8988T (cell line): ENCODE results near the gene GNRHR.
"Not testable (repeated sequence)": the region's sequence is repeated elsewhere in the genome, so short reads cannot be mapped to it uniquely, and the experiment has no call there.

Source experiments
- DNase-seq: peaks from one replicate; pipeline ENCODE4 v3.0.0; 2011

GNRHR gene

DNA sequence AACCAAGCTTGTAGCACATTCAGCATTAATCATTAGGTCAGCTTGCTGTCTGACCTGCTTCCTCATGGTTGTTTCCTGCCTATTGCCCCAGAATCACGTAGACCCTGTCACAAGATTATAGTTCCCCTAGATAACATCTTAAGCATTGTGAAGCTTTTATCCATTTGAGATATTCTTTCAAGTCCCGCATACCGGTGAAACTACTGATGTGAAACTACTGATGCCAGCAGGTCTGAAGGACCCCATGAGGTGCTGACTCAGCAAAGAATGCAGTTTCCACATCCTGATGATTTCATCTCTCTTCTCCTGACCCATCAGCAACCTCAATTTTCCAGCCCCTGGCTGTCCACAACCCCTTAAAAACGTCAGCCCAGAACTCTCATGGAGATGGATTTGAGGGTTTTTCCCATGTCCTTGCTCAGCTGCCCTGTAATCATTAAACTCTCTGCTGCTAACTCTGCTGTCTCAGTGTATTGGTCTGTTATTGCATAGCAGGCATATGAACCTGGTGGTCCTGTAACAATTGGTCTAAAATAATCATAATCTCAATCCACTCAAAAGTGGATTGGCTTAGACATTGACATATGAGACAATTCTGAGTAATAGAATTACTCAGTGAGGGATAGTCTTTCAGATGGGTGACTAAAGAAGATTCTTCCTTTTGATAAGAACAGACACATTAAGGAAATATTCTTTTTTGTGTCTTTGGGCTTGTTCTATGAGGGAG lies 26.9 kb downstream of the GNRHR start:
- DNase-seq: no peak

GRCh38 chr4:67725981-67726380 lies 28.2 kb downstream of the GNRHR start:
- DNase-seq: no peak

- no peak for DNase-seq
Observed at GRCh38 chr4:67725132-67725531, 29.1 kb downstream of the GNRHR start.

DNA sequence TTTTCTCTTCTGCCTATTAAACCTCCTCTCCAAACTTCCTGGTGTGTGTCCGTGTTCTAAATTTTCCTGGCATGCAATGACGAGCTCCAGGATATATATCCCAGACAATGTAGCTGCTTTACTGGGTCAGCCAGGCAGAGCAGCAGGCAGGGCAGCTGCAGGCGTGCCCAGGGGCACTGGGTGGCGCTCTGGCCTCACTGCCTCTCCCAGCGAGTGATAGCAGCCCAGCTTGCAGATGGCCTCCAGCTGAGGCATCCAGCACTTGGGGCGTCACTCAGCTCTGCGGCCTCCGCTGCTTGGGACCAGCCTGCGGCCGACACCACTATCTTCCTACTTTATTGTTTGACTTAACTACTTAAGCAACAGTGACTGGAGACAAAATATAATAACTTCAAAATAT lies 30.2 kb downstream of the GNRHR start:
- DNase-seq: no peak

DNA sequence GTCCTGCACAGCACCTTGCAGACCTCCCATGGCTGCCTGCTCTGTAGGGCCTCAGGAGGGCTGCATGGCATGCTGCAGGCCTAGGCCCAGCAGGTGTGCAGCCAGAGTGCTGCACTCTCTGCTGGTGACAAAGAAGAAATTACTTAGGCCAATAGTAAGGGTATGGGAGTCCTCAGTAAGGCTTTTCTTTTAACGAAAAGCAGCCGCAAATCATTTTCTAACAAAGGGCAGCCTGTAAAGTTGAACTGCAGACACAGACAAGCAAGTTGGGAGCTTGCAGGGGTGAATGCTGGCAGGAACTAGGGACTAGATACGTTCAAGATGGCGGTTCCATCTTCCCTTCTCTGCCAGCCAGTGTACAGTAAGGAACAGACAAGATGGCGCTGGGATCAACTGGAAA lies 30.8 kb downstream of the GNRHR start:
- no peak for DNase-seq

GRCh38 chr4:67721770-67722597 lies 32.2 kb downstream of the GNRHR start:
- no peak for DNase-seq

DNA sequence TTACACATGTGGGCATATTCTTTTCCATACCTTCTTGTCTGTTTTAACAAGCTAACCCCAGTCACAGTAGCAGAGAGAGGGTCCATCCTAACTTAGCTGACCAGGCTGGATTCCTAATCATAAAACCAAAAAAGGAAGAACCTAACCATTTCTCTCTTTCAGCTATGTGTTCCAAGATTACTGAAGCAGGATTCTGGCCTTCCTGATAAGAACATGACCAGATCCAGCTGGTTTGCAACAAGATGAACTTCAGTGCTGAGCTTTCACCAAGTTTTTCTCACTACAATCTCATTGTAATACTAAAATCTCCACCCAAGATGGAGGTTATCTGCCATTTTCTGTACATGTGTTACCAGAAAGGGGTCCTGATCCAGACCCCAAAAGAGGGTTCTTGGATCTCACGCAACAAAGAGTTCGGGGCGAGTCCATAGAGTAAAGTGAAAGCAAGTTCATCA lies 32.8 kb downstream of the GNRHR start:
- DNase-seq: no peak

- DNase-seq: no peak
Observed at GRCh38 chr4:67719953-67720617, 34.1 kb downstream of the GNRHR start.

DNA sequence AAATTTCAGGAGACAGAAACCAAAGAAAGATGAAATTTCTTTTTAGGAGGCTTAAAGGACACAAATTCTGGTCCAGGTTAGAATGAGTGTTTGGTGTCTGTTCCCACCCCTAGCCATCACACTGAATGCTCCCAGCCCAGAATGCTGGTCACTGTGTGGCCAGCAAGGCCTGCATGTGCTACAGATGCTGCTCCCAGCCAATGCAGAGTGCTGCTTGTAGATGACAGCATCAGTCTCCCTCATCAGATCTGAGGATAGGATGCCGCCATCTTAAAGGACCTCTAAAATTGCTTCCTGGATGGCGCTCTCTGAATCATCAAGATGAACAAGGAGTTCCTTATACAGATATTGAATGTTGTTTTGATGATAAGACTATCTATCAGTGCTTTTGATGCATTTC lies 35.3 kb downstream of the GNRHR start:
- DNase-seq: no peak

DNA sequence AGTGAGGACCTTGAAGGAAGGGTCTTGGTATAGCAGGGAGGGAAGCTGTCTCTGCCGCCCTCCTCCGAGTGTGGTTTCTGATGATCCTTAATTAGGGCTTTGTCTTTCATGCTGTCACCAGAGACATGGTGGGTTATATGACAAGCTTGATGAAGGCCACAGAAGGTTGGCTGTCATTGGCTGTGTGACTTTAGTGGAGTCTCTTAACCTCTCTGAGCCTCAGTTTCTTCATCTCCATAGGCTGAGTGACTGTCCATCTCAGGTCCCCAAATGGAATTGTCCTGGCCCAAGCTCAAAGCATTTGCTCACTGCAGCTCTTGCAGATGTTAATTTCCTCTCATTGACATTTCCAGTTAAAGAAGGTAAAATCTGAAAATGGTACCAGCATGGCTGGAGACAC lies 36.6 kb downstream of the GNRHR start:
- no peak for DNase-seq

DNA sequence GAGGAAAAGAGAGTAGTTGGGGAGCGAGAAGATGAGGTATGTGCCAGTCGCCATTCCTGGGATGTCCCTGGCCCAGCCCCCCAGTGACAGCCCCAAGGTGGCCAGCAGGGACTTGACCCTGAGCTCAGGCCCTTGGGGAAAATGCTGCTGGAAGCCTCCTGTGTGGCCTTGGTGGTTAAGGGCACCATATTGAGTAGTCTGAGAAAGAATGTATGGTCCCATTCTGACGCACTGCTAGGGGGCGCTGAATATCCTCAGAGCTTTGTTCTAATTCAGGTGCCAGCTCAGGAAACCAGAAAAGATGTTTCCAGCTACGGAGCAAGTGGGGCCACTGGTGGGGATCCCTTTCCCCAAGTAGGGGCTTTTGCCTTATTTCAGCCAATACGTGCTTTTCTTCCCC lies 39.2 kb downstream of the GNRHR start:
- DNase-seq: no peak

- no peak for DNase-seq
Observed at GRCh38 chr4:67714248-67714583, 40.0 kb downstream of the GNRHR start.

DNA sequence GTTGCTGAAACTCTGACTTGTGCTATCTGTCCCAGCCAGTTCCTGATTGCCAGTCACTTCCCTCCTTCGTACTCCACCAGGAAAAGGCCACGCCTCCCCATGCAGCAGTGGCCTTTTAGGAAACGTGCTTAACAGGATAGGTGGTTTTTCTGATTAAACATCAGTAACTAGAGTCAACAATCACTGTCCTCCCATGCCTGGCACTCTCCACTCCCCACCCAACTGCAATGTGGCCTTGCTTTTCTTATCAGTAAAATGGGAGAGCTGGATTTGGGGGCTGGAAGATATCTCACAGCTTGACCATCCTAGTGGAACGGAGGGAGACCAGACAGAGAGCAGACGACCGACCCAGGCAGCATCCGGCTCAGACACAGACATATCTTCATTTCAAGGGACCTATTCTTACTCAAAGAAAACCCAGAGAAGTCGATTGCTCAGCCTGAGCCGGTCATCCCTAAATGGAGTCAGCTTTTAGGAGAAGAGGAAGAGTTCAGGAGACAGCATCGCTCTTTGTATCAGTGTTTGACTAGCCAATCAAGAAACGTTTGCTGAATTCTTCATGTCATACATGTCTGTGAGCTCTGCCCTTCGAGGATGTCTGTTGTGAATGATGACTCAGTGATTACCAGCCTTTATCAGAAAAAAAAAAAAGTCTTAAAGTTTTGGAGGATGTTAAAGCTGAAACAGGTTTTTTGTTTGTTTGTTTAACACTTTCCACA lies 40.5 kb downstream of the GNRHR start:
- DNase-seq: no peak

DNA sequence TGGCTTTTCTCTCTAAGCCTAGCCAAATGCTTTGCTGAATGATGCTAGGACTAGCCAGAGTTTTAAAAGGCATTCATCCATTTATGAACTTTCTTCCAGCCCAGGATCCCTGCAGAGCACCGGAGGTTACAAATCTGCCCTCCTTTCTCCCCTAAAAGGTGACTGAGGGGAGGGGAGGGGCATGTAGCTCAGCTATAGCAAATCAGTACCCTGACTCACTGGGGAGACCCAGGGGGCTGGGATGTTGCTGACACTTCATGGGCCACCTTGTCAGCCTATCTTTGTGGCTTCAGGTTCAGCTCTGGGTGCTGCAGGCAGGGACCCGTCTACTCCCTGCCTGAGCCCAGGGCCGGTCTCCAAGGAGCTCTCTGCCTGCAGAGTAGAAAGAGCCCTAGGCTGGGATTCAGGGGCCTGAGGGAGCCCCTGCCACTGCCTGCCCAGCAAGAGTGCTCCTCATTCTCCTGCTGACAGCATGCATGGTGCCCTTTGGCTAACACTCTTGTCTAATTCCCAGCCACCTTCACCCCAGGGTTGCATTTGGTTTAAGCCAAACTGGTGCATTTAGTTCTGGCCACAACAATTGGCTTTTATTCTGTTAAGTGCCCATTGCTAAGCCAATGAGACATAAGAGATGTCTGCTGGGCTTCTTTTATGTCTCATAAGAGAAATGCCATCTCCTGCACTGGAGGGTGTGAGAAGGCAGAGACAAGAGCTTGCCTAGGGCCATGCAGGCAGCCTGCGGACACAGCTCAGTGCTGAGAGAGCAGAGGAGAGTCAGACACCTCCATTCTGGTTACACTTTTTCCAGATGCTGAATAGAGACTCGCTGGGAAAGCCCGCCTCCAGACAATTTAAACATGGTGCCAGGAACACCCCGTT lies 41.3 kb downstream of the GNRHR start:
- DNase-seq: no peak

GRCh38 chr4:67712000-67712625 lies 42.1 kb downstream of the GNRHR start:
- no peak for DNase-seq

DNA sequence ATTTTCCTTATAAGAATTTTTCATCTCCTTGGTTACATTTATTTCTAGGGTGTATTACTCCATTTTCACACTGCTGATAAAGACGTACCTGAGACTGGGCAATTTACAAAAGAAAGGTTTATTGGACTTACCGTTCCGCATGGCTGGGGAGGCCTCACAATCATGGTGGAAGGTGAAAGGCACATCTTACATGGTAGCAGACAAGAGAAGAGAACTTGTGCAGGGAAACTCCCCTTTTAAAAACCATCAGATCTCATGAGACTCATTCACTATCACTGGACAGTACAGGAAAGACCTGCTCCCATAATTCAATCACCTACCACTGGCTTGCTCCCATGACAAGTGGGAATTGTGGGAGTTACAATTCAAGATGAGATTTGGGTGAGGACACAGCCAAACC lies 47.5 kb downstream of the GNRHR start:
- DNase-seq: not testable (repeated sequence)

- no peak for DNase-seq
Observed at GRCh38 chr4:67704843-67705242, 49.3 kb downstream of the GNRHR start.

GRCh38 chr4:67702166-67702565 lies 52.0 kb downstream of the GNRHR start:
- DNase-seq: no peak

DNA sequence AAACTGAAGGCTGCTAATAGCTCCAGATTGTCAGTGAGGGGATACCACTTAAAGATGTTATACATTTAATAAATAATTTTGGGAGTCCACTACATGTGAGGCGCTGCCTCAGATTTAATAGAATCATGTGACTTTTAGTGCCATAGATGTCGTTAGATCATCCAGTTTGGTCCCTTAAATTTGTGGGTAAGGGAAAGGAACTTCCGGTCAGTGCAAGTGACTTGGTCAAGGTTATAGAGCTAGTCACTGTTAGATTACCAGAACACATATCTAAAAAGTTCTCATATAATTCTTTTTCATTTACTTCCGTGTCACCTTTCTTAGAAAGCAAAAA lies 52.7 kb downstream of the GNRHR start:
- no peak for DNase-seq

GRCh38 chr4:67700738-67701516 lies 53.3 kb downstream of the GNRHR start, which contains the start of gene UBA6:
Gene UBA6 (minus strand): TSS chr4:67701155. CDS start chr4:67701119, 36 bp downstream.
- DNase-seq: peak; percentile 48
